Hypothalamus (tissue), 51 donors: ENCODE data around the gene ZNF263.

Source experiments
- DNase-seq, 51 donors: peaks; one replicate each; lab custom pipeline; 2025; lab: John Stamatoyannopoulos, UW

The ZNF263 gene

GRCh38 chr16:3282730-3283542 lies at the start of gene ZNF263:
Gene ZNF263 (plus strand): TSS chr16:3283491. CDS start chr16:3283819, 328 bp downstream.
- DNase-seq: peak; percentile 80 to 99 (median 94)

GRCh38 chr16:3234543-3234856 lies 48.8 kb upstream of the ZNF263 start:
- DNase-seq: peak in 1 of 51 donors; percentile 48

DNA sequence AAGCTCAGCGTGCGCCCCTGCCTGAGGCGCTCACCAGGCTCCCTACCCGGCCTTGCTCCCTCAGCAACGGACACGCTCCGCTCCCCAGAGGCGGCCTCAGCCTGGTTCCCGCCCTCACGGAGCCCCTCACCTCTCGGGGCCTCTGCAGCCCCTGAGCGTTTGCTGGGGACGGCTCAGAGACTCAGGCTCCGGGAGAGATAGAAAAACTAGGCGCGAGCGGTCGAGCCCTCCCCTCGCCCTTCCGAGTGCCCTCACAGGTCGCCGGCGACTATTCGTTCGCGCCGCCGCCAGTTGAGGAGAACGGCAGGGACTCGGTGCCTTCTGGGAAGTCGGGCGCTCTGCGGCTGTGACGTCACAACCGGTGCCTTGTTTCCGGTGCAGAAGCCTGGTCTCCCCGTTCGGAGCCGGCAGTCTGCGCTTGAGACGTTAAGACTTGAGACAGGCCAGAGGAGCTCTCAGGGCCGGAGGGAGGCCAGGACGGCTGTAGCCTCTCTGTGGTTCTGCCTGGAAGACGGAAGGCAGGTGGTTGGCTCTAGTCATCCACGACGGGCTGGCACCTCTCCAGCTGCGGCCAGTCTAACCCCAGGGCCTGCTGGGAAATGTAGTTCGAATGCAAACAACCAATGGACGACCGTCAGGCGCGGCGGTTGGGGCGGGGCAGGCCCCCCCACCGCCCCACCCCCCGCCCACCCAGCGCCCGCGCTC lies 48.3 kb upstream of the ZNF263 start, which contains the start of gene ZNF200:
Gene ZNF200 (minus strand): TSS at position 302 of the 705 bp plus-strand sequence. CDS start 1,403 bp downstream, outside the sequence.
- DNase-seq: peak; percentile 73 to 100 (median 93)

DNA sequence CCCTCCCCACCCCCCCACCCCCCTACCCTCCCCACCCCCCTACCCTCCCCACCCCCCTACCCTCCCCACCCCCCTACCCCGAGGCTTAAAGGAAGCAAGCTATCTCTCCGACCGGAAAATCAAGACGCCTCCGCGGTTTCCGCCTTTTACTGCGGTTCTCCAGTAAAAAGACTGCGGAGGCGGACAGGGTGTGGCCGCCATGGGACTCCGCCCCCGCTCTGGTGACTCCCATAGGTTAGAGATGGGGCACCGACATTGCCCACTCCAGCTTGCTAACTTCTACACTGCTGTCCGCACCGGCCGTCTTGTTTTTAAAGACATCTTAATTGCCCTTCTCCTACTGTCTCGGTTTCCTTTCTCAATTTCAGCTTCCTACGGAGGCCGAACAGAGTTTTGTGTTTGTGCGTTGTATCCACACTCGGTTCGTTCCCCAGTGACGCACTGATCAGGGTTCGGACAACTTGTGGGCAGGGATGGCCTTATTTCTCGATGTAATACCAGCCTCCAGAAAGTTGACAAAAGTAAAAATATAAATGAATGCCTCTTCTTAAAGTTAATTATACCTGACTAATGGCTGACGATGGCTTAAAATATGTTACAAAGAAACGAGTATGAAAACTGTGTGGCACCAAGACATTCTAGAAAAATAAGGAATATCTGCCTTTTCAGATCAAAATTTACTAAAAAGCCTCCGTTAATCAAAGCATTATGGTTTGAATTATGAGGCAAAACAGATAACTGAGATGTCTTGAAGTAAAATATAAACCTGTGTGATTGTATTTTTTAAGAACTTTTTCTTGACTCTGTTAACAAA lies 47.2 kb upstream of the ZNF263 start:
- DNase-seq: peak in 2 of 51 donors; percentile 3 to 4

GRCh38 chr16:3241761-3242160 lies 41.5 kb upstream of the ZNF263 start:
- no peak for DNase-seq

GRCh38 chr16:3242709-3243108 lies 40.6 kb upstream of the ZNF263 start:
- no peak for DNase-seq

DNA sequence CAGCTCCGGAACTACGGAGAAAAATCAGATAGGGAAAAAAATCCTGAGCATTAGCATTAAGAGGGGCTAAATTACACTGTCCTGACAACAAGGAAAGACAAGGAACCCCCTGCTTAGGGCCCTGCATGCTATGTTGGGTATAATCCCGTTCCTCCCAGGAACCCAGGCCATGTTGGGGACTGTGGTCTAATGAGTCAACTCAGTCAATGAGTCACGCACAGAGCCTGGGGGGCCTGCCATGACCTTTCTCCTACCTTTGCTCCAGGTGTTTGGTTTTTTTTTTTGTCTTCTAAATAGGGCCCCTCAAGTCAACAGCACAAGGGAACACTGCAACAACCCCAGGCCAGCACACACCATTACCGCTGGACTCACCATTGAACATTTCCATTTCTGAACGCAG lies 39.4 kb upstream of the ZNF263 start:
- DNase-seq: no peak

GRCh38 chr16:3246002-3246401 lies 37.3 kb upstream of the ZNF263 start:
- no peak for DNase-seq

DNA sequence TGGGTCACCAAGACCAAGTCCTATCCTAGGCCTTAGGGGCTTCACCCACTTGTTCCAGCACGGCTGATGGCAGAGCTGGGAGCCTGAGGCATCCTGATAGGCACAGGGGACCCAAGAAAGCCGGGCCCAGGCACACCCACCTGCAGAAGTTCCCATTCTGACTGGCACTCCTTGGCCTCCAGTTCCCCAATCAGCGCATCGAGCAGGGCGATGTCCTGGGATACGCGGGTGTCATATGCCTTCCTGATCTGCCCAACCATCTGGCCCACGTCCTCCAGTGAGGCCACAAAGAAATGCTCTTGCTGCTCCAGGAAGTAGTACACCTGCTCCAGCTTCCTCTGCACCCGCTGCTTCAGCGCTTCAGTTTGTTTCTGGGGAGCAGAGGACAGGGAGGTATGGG lies 36.4 kb upstream of the ZNF263 start:
- no peak for DNase-seq

DNA sequence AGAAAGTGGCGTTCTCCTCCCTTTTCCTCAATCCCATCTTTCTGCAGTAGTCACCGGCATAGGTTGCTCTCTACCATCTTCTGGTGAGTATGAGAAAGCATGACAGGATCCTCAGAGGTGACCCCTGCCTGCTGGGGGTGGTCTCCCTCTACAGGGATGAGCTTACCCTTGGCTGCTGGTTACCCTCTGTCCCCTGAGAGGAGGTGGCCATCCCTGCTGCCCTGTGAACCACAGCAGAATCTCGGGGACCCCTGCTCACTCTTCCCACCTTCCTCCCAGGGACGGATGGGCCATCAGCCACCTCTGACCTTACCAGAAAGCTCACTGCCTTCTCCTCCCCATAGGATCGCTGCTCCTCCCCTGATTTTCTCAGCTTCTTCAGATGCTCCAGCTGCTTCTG lies 34.7 kb upstream of the ZNF263 start:
- DNase-seq: no peak

GRCh38 chr16:3249020-3249419 lies 34.3 kb upstream of the ZNF263 start:
- DNase-seq: no peak

DNA sequence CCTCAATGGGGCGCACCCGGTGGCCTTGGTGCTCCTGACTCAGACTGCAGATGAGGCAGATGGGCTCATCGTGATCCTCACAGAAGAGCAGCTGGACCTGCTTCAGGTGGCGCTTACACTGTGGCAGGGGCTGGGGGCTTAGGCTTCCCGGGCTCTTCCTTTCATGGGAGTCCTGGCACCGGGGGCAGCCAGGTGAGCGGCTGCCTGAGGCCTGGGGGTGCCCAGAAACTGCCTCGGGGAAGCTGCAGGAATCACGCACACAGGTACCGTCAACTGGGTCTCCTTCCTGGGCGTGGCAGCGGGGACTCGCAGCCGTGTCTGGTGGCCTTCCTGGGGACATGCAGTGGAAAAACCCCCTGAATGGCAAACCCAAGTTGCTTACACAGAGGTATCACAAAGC lies 33.8 kb upstream of the ZNF263 start:
- no peak for DNase-seq

- no peak for DNase-seq
Measured at GRCh38 chr16:3252967-3253366, 30.3 kb upstream of the ZNF263 start.

DNA sequence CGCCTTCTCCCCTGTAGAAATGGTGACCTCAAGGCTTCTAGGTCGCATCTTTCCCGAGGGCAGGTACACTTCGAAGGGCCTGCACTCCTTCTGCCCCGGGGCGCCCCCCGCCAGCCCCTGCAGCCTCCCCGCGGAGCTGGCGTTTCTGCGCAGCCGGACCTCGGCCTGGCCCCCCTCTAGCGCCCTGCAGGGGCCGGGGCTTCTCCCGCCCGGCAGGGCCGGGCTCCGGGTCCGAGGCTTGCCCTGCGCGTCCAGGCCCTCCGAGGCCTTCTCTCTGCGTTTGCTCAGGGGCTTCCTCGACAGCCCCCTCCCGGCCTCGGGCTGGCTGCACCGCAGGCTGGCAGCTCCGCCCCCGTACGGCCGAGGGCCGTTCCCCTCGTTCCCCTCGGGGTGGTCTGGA lies 29.0 kb upstream of the ZNF263 start:
- DNase-seq: no peak

DNA sequence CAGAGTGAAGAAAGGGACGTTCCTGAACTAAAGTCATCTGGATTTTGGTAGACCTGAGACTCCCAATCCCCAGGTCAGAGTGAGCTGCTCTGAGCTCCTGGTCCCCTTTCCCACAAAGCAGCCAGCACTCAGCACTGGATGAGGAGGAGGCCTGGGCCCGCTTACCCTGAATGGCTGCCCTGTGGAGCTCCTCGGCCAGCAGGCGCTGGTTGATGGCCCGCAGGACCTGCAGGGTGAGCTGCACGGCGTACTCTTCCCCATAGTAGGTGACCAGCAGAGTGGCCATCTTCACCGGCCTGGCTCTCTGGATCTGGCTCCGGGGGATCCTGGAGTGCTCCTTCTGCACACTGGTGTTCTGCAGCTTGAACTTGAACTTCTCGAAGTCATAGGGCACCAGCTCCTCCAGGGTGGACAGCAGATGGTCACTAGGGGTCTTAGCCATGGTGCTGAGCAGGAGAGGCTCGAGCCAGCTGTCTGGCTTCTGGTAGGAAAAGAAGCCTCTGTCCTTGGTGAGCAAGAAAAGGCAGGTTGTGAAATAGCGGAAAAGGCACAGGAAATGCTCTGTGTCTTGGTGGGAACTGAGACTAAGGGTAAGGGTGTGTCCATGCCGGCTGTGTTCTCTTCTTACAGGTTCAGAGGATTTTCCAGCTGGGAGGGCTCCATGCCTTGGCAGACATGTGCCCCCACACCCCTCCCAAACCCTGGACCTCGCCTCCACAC lies 27.0 kb upstream of the ZNF263 start, which contains the start of gene MEFV:
Gene MEFV (minus strand): TSS at position 488 of the 720 bp plus-strand sequence. CDS start 46 bp downstream, at position 442.
- no peak for DNase-seq

GRCh38 chr16:3256866-3257465 lies 26.3 kb upstream of the ZNF263 start:
- DNase-seq: peak in 1 of 51 donors; percentile 38

DNA sequence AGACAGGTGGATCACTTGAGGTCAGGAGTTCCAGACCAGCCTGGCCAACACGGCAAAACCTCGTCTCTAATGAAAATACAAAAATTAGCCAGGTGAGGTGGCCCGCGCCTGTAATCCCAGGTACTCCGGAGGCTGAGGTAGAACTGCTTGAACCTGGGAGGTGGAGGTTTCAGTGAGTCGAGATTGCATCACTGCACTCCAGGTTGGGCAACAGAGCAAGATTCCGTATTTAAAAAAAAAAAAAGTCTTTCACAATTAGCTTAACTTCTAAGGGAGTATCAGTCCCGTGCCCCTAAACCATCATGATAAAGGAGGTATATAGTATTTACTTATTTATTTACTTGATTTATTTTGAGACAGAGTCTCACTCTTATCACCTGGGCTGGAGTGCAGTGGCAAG lies 23.5 kb upstream of the ZNF263 start:
- DNase-seq: no peak

DNA sequence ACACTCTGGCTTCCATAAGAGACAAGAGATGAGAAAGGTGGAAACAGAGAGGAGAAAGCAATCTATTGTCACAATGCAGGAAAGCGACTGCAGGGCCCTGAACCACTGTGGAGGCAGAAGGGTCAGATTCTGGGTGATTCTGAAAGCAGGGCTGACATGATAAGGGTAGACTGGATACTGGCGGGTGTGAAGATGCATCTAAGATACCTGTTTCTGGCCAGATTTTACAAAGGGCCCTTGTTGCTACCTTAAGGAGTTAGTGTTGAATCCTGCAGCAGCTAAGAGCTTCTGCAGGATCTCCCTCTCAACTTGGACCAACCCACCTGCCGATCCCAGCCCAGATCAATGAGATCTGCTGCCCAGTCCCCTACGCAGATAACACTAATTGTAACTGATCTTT lies 20.8 kb upstream of the ZNF263 start:
- DNase-seq: no peak

DNA sequence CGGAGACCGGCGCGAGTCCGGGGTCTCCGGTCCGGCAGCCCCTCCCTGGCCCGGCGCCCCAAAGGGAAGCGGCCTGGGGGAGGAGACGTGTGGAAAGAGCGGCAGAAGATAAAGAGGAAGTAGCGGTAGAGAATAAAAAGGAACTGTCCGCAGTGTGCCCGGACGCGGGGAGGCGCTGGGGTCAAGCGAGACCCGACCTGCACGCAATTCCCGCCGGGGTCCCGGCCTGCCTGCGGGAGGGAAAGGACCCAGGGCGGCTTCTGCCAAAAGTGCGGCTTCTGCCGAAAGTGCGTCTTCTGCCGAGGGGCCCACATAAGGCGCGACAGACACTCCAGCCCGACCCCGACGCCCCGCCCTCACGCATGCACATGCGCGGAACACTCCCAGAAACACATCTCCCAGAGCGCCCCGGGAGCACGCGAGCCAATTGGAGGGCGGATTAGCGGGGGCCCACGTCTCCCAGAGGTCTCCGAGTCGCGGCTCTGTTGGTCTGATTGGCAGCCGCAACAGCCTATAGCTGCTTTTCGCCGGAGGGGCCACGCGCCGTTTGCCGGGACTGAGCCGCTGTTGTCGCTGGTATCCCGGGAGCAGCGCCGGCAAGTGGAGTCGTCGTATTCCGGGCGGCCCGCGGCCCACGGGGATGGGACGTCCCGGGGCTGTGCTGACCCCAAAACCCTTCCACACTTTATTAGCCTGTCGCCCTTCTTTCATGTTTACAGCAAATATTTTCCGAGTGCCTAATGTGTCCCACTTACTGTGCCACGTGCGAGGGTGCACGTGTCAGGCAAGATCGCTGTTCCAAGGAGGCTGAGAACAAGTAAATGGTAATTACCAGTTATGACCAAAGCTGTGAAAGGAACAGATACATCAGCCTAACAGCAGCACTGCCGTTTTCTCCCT lies 18.9 kb upstream of the ZNF263 start:
- peak; percentile 85 to 99 (median 97) for DNase-seq
